GM15510 (cell line): ENCODE results near the gene AGFG2.

ENCODE experiments used
- POLR2A ChIP-seq: IDR thresholded peaks from 3 replicates; pipeline ENCODE4 v1.6.1; 2011; ENCODE audit warnings: borderline replicate concordance; ENCODE audit not compliant: insufficient read length; ENCODE audit errors: extremely low read depth

AGFG2 gene

GRCh38 chr7:100538654-100539435, at the start of gene AGFG2:
Gene AGFG2 (plus strand): TSS chr7:100539203. CDS start chr7:100539347, 144 bp downstream.
- peak; percentile 80 for TF ChIP-seq POLR2A

GRCh38 chr7:100489824-100490223, 49.2 kb upstream of the AGFG2 start:
- TF ChIP-seq POLR2A, result no peak

- TF ChIP-seq POLR2A, result no peak
Observed at GRCh38 chr7:100490483-100491191, 48.4 kb upstream of the AGFG2 start.

- no peak for TF ChIP-seq POLR2A
Observed at GRCh38 chr7:100491192-100491578, 47.8 kb upstream of the AGFG2 start.

GRCh38 chr7:100492738-100493475, 46.1 kb upstream of the AGFG2 start:
- TF ChIP-seq POLR2A, result no peak

- no peak for TF ChIP-seq POLR2A
Observed at GRCh38 chr7:100493476-100494264, 45.3 kb upstream of the AGFG2 start.

- no peak for TF ChIP-seq POLR2A
Observed at GRCh38 chr7:100496509-100496908, 42.5 kb upstream of the AGFG2 start.

GRCh38 chr7:100504887-100505611, 34.0 kb upstream of the AGFG2 start:
- TF ChIP-seq POLR2A, result no peak

GRCh38 chr7:100506356-100506923, 32.6 kb upstream of the AGFG2 start:
- TF ChIP-seq POLR2A, result no peak

- no peak for TF ChIP-seq POLR2A
Observed at GRCh38 chr7:100509231-100509630, 29.8 kb upstream of the AGFG2 start.

- TF ChIP-seq POLR2A, result no peak
Observed at GRCh38 chr7:100510437-100511239, 28.4 kb upstream of the AGFG2 start.

GRCh38 chr7:100513212-100513810, 25.7 kb upstream of the AGFG2 start:
- no peak for TF ChIP-seq POLR2A
